Embryonic facial prominence (tissue), 1 donor: ENCODE results near the gene LRBA.

ENCODE experiments used
- DNase-seq: peaks from one replicate; pipeline ENCODE4 v3.0.0-alpha.2; 2016; ENCODE audit errors: extremely low spot score

Gene LRBA

DNA sequence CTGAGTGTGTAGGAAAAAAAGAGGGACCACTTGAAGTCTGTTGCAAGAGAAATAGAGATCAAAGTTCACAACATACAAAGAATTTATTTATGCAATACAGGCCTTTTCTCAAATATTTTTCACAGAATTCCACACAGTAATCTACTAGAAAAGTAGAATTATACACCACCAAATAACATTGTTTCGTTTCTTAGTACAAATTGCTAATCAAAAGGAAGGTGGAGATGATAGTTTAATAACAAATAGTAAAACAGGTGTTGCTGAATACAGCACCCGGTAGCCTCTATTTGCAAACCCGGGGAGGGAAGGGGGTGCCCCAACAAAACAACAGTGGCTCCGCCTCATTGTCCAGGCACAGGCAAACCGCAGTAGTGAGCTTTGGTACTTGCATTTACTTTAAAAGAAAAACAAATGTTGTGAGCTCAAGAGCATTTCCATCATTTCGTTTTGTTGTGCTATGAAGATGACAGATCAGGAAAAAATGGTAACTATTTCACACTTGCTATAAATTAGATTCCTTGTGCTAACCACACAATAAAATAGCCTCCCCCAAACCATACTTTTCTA lies 750.4 kb downstream of the LRBA start:
- no peak for DNase-seq

DNA sequence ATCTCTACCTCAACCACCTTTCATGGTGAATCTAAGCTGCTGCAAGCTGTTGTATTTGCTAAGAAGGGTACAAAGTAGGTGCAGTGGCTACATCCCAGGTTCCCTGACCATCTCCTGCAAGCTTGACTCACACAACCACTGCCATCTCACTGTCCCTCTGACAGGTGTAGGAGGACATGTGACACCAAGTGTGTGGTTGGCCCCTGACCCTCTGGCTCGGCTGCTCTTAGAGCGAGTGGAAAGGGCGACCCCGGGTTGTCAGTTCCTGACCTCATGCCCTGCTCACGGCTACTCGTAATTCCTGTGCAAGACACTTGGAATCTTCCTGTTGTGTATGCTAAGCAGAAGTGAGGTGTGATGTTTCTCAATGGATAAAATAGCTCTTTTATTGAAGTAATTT lies 752.5 kb downstream of the LRBA start:
- DNase-seq: no peak

DNA sequence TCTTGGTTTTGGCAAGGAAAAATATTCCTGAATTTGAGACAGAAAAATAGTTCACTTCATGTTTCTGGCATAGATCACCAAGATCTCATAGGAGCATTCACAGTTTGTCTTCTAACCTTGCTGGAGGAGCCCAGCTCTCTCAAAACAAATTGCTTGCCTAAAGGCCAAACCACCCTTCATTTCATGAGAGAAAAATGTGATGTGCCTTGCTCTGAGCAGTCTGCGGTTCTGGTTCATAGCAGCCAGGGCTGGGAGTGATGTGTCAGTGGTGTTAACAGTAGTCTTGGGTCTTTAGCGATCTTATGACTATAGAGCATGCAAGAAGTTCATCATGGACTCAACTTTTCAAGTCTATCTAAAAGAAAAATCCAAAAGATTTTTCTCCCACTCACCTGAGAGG lies 753.5 kb downstream of the LRBA start:
- DNase-seq: no peak

DNA sequence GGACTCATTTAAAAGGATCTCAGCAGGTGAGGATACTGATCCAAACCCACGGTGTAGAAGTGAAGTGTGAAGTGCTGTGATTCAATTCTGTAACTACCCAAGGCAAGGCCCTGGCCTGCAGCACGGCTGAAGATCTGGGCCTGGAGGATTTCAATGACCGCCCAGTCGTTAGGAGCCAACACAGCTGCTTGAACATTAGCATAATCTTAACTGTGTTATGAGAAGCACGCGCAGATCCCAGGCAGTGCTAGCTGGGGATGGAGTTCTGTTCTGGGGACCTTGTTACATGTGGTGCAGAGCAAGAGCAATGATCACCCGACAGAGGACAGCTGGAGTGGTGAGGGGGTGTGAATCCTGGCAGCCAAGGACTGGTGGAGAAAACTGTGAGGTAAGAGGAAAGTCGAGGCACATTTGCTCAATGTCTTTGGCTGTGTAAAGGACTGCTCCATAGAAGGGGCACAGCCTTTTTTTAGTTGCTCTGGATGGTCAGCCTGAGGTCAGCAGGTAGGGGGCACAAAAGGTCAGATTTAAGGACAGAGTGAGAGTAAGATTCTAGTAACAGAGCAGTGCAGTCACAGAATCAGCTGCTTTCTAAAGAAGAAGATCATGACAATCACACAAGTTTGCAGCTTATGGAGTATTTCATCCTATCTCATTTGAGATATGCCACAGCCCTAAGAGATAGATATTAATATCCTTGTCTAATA lies 755.1 kb downstream of the LRBA start:
- DNase-seq: no peak

DNA sequence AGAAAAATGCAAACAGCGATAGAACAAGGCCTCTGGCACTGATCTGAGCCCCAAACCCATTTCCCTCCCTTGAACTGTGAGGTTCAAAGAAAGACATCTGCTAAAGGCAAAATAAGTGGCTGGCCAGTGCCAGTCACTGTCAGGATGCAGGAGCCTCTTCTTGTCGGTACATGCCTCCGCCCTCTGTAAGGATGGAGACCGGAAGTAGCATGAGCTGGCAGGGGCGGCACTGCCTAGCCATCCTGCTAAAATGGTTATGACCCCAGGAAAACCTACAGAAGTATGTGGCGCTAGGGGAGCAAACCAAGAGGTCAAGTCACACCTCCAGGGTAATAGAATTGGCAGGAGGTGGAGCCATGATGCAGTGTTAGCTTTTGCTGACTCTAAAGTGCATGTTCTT lies 756.5 kb downstream of the LRBA start:
- DNase-seq: no peak

DNA sequence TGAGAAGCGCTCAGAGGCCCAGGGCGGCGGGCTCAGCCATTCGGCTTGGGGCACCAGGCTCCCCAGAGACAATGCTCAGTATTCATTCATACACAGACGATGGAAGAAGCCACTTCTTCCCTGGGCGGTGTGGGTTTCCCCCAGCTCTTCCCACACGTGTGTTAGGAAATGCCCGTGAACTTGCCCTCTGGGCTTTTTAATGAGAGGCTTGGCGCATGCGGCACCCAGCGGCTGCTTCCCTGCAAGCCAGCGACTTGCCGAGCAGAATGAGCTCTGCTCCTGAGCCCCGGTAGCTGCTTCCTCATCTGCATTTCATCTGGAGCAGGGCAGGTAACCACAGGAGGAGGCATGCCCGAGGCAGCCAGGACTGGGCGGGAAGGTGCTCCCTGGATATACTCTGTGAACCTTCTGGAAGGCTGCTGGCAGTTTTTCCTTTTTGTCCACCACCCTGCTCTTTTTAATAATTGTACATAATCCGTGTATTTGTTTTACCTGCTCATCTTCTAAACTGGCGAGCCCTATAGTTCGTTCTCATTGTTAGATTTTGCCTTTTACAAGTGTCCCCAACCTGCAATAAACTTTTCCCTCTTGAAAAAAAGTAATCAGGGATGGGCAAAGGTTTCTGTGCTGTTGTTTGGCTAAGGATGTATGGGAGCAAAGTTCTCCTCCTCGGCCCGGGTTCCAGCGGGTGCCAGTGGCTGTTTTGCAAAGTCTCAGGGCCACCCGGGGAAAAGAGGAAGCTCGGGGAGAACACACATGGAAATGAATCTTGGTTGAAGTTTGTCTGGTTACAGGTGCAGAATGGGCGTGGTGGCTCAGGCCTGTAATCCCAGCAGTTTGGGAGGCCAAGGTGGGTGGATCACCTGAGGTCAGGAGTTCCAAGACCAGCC lies 758.0 kb downstream of the LRBA start:
- DNase-seq: no peak

DNA sequence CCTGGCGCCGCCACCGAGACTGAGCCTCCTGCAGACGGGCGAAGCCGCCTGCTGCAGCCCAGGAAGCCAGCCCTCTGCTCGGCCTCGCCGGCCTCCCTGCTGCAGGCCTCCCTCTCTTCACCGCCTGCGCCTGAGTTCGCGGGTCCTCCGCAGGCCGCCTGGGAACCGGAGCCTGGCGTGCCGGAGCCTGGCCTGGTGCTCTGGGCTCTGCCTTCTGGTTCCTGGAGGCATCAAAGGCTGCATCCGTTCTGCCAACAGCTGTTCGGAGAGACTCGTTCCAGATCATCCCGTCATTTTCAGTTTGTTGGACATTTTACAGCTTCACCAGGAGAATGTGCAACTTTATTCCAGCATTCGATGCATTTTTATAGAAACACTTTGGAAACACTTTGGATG lies 758.9 kb downstream of the LRBA start:
- no peak for DNase-seq

DNA sequence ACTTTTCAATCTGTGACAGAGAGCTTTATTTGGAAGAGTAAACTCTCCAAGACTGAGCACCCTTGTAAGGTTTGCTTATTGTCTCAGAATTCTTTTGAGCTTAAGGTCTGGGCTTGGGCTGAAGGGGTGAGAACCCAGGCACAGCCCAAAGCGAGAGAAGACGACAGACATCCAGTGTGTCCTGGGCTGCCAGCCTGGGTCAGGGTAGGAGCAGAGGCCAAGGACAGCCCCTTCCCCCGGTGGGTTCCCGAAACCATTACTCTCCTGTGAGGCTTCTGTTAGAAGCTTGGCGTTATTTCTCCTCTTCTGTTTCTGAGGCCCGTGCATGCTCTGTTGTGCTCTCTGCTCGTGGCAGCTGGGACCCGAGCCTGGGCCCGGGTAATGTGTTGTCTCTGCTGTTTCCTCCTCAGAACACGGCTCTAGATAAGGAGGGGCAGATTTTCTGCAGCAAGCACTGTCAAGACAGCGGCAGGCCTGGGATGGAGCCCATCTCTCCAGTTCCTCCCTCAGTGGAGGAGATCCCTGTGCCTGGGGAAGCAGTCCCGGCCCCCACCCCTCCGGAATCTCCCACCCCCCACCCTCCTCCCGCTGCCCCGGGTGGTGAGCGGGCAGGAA lies 759.4 kb downstream of the LRBA start:
- no peak for DNase-seq

DNA sequence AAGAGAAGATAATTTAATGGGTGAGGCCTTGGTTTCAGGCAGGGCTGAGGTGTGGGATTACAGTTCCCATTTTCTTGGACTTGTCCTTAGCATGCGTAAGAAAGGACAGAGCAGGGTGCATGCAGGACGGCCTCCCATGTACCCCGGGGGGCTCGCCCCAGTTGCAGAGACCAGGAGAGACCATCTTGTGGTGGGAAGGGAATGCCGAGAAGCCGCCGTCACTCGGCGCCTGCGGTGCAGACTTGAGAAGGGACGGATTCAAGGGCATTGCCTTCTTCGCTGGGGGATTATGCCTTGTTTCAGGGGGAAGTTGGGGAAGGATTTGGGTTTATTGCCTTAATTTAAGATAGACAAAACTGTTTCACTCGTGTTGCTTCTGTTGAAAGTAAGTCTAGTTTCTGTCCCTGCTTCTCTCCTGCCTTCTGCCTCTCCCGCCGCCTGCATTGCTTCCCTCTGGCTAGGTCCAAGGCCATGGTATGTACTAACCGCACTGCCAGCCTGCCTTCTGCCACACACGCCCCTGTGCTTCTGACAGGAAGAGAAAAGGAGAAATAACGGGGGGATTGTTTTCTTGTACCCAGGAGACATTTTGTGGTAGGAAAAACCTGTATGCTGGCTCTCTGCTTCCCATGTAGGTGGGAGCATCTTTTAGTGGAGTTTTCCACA lies 761.0 kb downstream of the LRBA start:
- DNase-seq: no peak

DNA sequence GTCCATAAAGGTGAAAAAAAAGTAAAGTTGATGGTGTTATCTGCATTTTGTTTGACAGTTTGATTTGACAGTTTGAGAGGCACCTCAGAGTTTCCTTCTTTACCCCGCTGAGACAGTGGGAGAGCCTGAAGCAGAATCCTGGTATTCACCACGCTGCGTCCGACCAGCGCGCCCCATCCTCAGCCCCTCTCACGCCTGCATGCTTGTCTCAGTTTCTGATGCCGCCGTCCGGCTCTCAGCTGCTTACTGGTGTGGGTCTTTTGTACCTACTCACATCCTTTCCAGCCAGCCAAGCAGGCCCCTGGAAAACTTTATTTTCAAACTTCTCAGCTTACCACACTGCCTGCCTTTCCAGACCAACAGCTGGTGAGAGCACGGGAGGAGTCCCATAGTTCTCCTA lies 761.7 kb downstream of the LRBA start:
- no peak for DNase-seq

DNA sequence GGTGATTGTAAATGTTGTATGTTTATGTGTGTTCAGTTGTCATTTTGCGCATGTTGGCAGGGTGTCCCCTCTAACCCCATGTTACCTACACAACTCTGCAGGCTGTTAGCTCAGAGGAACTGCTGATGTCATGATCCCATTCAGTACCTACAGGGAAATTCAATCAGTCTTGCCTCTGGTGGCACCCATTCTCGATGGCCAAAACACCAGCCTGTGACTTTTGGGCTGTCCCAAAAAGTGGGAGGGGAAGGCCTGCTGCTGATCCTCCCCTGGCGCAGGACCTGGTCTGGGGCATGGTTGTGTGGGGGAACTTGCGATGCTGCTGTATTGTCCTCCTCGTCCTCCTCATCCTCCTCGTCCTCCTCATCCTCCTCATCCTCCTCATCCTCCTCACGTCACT lies 762.3 kb downstream of the LRBA start:
- DNase-seq: no peak

DNA sequence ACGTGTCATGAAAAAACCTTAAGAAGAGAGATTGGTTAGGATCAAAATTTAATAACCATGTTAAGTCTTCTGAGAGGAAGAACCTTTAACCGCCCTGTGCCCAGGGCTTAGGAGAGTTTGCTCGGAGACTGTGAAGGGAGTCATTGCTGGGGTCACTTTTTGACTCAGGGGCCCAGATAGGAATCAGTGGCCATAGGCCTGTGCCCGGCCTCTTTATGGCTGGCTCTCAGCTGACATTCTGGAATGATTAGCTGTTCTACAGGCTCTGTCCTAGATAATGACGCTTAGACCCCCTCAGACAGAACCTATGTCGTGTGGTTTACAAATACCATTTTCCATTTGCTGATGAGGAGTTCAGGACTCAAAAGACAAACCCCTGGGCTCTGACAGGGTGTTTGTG lies 762.8 kb downstream of the LRBA start:
- no peak for DNase-seq

DNA sequence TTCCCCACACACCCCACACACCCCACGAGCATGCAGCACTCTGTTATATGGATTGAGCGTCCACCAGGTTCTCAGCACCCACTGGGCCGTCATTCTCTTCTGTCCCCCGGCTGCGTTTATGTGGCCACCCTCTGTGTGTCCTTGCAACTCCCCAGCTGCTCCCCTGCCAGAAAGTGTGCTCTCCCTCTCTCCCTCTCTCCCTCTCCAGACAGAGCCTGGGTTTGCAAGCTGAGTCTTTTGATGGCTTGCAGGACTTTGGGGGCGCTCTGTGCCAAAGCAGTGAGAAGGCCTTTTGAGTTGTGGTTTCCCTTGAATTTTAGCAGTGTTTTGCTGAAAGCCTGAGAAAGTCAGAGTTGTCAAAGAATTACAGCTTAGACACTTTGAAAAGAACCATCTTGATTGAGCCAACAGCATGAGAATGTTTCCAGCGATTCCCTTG lies 763.3 kb downstream of the LRBA start:
- DNase-seq: no peak

DNA sequence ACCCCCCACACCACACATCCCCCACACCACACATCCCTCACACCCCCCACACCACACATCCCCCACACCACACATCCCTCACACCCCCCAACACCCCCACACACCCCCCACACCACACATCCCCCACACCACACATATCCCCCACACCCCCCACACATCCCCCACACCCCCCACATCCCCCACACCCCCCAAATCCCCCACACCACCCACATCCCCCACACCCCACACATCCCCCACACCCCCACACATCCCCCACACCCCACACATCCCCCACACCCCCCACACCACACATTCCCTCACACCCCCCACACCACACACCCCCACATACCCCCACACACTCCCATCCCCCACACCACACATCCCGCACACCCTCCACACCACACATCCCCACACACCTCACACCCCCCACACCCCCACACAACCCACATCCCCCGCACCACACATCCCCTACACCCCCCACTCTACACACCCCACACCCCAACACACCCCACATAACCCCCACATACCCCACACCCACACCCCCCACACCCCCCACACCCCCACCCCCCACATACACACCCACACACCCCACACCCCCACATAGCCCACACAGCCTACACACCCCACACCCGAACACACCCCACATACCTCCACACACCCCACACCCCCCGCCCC lies 764.0 kb downstream of the LRBA start:
- DNase-seq: no peak

DNA sequence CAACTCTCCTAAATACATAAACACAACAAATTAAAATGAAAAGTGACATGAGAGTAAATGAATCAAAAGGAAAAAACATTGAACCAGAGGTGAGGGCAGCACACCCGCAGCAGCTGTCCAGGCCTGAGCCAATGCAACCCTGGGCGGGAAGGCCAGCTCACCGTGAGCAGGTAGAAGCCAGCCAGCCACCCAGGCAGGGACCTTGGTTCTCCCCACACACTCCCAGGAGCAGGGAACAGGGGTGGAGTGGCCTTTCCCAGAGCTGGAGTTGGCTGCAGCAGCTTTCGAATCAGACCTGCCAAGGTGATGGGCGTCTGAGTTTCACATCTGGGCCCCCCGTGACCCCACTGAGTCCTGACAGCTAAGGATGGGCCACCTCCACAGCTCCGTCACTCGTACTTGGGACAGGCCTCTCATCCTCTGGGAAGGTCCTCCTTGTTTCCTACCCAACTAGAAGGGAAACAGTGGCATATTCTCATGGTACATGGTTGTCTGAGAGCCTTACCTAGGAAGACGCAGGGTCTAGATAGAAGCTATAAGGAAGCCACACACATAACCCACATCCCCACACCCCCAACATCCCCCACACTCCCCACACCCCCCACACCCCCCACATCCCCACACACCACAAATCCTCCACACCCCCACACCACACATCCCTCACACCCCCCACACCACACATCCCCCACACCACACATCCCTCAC lies 764.6 kb downstream of the LRBA start:
- DNase-seq: no peak

DNA sequence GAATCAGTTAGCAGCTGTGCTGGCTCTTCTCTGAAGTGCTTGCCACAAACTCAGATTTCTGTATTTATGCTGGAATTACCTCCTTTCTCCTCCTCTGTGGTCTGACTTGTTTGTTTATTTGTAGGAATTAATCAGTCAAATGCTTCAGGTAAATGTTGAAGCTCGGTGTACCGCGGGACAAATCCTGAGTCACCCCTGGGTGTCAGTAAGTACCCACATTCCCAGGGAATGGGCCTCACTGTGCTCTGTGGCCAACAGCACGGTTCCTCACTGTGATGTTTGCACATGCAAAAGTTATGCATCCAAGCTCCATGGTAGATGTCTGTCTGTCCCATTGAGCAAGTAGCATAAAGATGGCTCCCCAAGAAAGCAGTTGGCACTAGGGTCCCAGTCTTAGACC lies 766.9 kb downstream of the LRBA start:
- no peak for DNase-seq

DNA sequence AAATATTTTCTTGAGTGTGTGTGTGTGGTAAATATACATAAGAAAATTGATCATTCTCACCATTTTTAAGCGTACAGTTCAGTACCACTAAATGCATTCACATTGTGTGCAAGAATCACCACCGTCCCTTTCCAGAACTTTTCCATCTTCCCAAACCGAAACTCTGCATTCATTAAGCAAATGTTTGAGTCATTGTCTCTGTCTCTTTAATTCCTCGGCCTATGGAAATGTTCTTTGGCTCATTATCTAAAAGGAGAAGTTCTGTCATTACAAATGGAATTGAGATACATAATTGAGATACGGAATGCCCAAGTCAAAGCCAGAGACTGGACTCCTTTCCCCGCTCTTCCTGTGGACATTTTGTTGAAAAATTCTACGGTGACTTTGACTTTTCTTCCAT lies 767.9 kb downstream of the LRBA start:
- no peak for DNase-seq

DNA sequence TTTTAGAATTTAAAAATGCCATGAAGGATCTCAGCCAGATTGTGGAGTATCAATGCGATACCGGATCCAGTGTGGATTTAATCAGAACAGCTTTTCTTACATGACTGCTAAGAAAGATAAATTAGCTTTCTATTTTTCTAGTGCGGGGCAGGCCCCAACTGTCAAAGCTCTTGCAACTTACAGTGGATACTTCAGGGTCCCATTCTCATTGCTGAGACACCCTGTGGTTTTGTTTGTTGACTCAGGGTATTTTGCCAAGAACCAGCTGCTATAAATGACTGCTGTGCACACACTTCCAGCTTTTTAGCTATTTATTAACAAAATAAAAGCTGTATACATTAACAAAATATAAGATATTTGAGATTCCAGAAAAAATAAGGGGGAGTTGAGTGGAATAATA lies 770.5 kb downstream of the LRBA start:
- DNase-seq: no peak

DNA sequence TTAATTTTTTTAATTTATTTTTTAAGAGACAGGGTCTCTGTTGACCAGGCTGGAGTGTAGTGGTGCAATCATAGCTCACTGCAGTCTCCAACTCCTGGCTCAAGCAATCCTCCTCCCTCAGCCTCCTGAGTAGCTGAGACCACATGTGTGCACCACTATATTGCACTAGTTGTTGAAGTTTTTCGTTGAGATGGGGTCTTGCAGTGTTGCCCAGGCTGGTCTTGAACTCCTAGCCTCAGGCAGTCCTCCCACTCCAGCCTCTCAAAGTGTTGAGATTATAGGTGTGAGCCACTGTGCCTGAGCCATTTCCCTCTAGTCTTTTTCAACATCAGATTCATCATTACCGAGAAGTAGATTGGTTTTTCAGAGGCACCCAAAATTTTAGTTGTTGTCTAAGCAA lies 771.2 kb downstream of the LRBA start:
- DNase-seq: no peak

DNA sequence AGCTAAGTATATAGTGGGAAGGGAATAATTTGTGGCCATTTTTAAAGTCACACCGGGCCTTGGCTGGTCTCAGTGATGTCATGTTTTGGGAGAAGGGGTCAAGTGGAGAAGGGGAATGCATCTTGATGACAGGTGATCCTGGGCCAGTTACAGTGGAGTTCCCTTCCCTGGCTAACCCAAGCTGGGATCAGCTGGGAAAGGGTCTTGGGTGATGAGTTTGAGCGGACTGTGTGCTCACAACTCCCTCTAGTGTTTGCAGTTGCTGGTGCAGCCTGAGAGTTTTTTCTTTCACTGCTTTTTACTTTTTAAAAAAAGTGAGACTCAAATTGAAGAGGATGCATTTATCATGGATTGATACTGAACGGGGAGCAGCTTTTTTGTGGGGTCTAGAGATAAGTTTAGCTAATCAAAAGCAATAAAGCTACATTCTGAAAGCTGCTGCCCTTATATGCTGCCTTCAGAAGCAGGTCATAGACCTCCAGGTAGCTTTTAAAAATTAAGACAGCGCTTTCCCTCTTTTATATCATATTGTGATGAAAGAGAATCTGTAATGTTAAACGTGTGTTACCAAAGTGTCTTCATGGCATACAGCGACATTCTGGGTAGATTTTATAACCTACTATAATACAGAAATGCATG lies 772.1 kb downstream of the LRBA start:
- DNase-seq: peak; percentile 18
